Fibroblast of pulmonary artery (primary cell): ENCODE measurements around the gene U2AF2.

ENCODE experiments used
- DNase-seq: peaks from one replicate; pipeline ENCODE4 v3.0.0-alpha.2; 2010; ENCODE audit warnings: low read depth
- H3K4me3 ChIP-seq: replicated peaks from 2 replicates; pipeline ENCODE4 v1.5.1; 2011; ENCODE audit warnings: low read depth, mild to moderate bottlenecking, control low read depth, low read length, moderate library complexity
- CTCF ChIP-seq: IDR thresholded peaks from 2 replicates; pipeline ENCODE4 v1.5.1; 2011; ENCODE audit warnings: mild to moderate bottlenecking, control low read depth, low read length, inconsistent platforms; ENCODE audit errors: missing control alignments

Gene U2AF2

GRCh38 chr19:55685776-55686175 is 30.9 kb downstream of the U2AF2 start:
- no peak for TF ChIP-seq CTCF
- no peak for DNase-seq
- no peak overlapping the region for H3K4me3 ChIP-seq

- DNase-seq = no peak
- no peak overlapping the region for H3K4me3 ChIP-seq
- no peak for TF ChIP-seq CTCF
Measured at GRCh38 chr19:55686311-55687050, 31.6 kb downstream of the U2AF2 start.

- TF ChIP-seq CTCF = no peak
- no peak for DNase-seq
- no peak overlapping the region for H3K4me3 ChIP-seq
Measured at GRCh38 chr19:55687281-55688201, 32.7 kb downstream of the U2AF2 start.

GRCh38 chr19:55688422-55689218 is 33.8 kb downstream of the U2AF2 start:
- H3K4me3 ChIP-seq = no peak overlapping the region
- no peak for DNase-seq
- no peak for TF ChIP-seq CTCF

GRCh38 chr19:55689411-55690108 is 34.7 kb downstream of the U2AF2 start:
- DNase-seq = no peak

More at GRCh38 chr19:55689411-55690108, 34.7 kb downstream of the U2AF2 start:
- TF ChIP-seq CTCF = no peak
- no peak overlapping the region for H3K4me3 ChIP-seq
